ENCODE results near the gene TUBGCP3. TPM values are rescaled to one million over a fixed set of nuclear protein-coding genes. Genes with fewer than 3 reads are reported as not detected.

The TUBGCP3 gene
- total RNA-seq, 1 donor from 2014 or later = 36.6 TPM

GRCh38 chr13:112530861-112531260, 57.1 kb downstream of the TUBGCP3 start:
- no peak for TF ChIP-seq CTCF (IDR thresholded peaks at IDR 0.05; ENCODE audit: partially characterized antibody, unreplicated experiment)
- Mint-ChIP-seq H3K27ac (ENCODE audit: unreplicated experiment) (no peak overlapping the region), H3K4me1 (ENCODE audit: low read depth, unreplicated experiment) (no peaks in the 10 kb centered on the region), H3K9me3 (ENCODE audit: unreplicated experiment) (no peaks in the 10 kb centered on the region), H3K36me3 (ENCODE audit: unreplicated experiment) (no peaks in the 10 kb centered on the region), H3K27me3 (ENCODE audit: unreplicated experiment) (peaks cover 2% of the 10 kb centered on the region), H3K4me3 (ENCODE audit: unreplicated experiment) (no peak overlapping the region)
- no peak for DNase-seq

GRCh38 chr13:112529216-112529615, 58.7 kb downstream of the TUBGCP3 start:
- Mint-ChIP-seq H3K4me3 (ENCODE audit: unreplicated experiment) (no peak overlapping the region), H3K27ac (ENCODE audit: unreplicated experiment) (no peak overlapping the region), H3K36me3 (ENCODE audit: unreplicated experiment) (no peaks in the 10 kb centered on the region), H3K9me3 (ENCODE audit: unreplicated experiment) (no peaks in the 10 kb centered on the region), H3K4me1 (ENCODE audit: low read depth, unreplicated experiment) (no peaks in the 10 kb centered on the region), H3K27me3 (ENCODE audit: unreplicated experiment) (no peaks in the 10 kb centered on the region)
- no peak for TF ChIP-seq CTCF (IDR thresholded peaks at IDR 0.05; ENCODE audit: partially characterized antibody, unreplicated experiment)
- DNase-seq = no peak

GRCh38 chr13:112526146-112526853, 61.7 kb downstream of the TUBGCP3 start:
- no peak for TF ChIP-seq CTCF (IDR thresholded peaks at IDR 0.05; ENCODE audit: partially characterized antibody, unreplicated experiment)
- Mint-ChIP-seq H3K27ac (ENCODE audit: unreplicated experiment) (no peak overlapping the region), H3K4me3 (ENCODE audit: unreplicated experiment) (no peak overlapping the region), H3K36me3 (ENCODE audit: unreplicated experiment) (no peaks in the 10 kb centered on the region), H3K27me3 (ENCODE audit: unreplicated experiment) (no peaks in the 10 kb centered on the region), H3K4me1 (ENCODE audit: low read depth, unreplicated experiment) (peaks cover 2% of the 10 kb centered on the region), H3K9me3 (ENCODE audit: unreplicated experiment) (no peaks in the 10 kb centered on the region)
- DNase-seq = no peak

- no peak for DNase-seq
- no peak overlapping the region for H3K27ac Mint-ChIP-seq (ENCODE audit: unreplicated experiment)
- no peaks in the 10 kb centered on the region for H3K9me3 Mint-ChIP-seq (ENCODE audit: unreplicated experiment)
- H3K4me1 Mint-ChIP-seq (ENCODE audit: low read depth, unreplicated experiment) = peaks cover 2% of the 10 kb centered on the region
- H3K4me3 Mint-ChIP-seq (ENCODE audit: unreplicated experiment) = no peak overlapping the region
- H3K36me3 Mint-ChIP-seq (ENCODE audit: unreplicated experiment) = no peaks in the 10 kb centered on the region
- no peak for TF ChIP-seq CTCF (IDR thresholded peaks at IDR 0.05; ENCODE audit: partially characterized antibody, unreplicated experiment)
- no peaks in the 10 kb centered on the region for H3K27me3 Mint-ChIP-seq (ENCODE audit: unreplicated experiment)
Measured at GRCh38 chr13:112525356-112525945, 62.5 kb downstream of the TUBGCP3 start.

- H3K27me3 Mint-ChIP-seq (ENCODE audit: unreplicated experiment) = no peaks in the 10 kb centered on the region
- H3K4me1 Mint-ChIP-seq (ENCODE audit: low read depth, unreplicated experiment) = peaks cover 8% of the 10 kb centered on the region
- H3K4me3 Mint-ChIP-seq (ENCODE audit: unreplicated experiment) = no peak overlapping the region
- peaks cover 4% of the 10 kb centered on the region for H3K36me3 Mint-ChIP-seq (ENCODE audit: unreplicated experiment)
- H3K27ac Mint-ChIP-seq (ENCODE audit: unreplicated experiment) = no peak overlapping the region
- peaks cover 2% of the 10 kb centered on the region for H3K9me3 Mint-ChIP-seq (ENCODE audit: unreplicated experiment)
- no peak for DNase-seq
- TF ChIP-seq CTCF (IDR thresholded peaks at IDR 0.05; ENCODE audit: partially characterized antibody, unreplicated experiment) = no peak
Measured at GRCh38 chr13:112522578-112522977, 65.4 kb downstream of the TUBGCP3 start.
